GM18909 (cell line): Measurements from ENCODE around the gene WDR4.
"Not testable (repeated sequence)": the region's sequence is repeated elsewhere in the genome, so short reads cannot be mapped to it uniquely, and the experiment has no call there.

Experiments
- ATAC-seq: cut with Tn5 transposase; IDR thresholded peaks from one replicate; pipeline ENCODE4 v1.9.1; 2021; ENCODE audit warnings: mild to moderate bottlenecking; ENCODE audit not compliant: unreplicated experiment, poor library complexity

The WDR4 gene

DNA sequence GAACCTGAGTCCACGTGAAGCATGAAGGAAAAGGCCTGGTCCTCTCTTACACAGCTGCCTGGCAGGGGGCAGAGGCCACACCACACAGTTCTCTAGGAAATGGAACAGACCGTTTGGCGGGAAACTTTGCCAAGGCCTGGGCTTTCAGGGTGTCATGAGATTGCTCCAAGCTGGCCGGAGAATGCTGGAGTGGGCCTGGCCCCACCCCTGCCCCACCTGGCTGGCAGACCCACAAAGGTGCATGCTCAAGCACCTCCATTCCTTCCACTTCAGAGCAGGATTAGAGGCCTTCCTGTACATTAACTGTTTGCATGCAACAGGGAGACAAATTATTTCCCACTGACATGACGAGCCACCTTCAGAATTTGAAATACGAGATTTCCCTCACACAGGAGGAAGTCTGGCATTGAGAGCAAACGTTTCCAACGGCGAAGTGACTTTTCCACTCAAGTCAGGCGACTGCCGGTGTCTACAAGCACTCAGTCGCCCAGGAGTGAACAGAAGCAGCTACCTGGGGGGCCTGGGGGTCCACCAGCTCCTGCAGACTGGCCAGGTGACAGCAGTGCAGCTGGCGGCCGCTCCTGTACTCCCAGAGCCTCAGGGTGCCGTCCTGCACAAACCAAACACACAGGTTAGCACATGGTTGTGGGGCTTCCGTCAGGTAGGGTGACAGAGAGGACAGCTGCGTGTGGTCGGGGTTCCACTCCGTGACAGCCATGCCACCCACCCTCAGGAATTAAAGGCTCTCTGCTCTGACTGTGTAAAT, 24.0 kb downstream of the WDR4 start:
- ATAC-seq: no peak

DNA sequence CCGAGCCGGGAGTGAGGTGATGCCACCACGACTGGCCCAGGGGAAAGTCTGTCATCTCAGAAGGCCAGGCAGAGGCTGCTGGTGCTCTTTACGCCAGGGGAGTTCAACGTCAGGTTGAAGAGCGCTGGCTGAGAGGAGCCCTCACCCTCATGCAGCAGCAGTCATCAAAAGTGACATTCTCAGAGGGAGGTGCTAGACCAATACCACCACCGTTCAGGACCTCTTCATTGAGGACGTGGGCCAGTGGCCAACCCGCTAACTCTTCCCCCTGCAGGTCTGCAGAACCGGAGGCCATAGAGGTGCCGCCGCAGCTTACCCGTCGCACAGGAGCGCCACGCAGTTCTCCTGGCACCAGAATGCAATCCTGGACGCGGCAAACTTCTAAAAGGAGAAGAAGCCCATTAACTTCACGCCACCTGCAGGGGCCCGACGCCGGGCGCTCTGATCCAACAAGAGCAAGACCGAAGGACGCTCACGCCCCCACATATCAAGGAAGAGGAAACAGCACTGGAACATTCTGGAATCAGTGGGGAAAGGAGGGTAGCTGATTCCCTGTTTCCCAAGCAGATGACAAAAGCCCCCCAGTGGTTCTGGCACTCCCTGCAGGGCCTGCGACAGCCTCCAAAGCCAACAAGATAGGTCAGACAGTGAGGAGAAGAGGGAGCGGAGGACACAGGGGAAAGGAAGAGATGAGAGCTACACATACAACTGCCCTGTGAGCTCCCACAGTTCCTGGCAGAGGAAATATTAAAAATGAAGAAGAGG, 24.9 kb downstream of the WDR4 start:
- no peak for ATAC-seq

DNA sequence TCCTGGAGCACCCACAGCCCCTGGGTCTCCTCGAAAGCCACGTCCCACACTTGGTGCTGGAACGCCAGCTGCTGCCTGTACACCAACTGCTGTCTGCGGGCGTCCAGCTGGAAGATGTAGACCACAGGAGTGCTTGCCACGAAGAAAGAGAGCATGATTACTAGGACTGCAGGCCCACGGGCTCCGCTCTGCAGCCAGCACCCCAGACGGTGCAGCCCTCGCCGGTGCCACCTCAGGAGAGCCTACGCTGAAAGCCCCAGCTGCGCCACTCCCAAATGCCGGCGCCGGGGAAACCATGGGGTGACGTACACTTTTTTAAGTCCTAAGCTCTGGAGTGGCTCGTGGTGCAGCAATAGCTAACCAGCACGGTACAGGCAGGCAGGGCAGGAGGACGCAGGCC, 25.7 kb downstream of the WDR4 start:
- ATAC-seq: no peak

GRCh38 chr21:42852925-42853570, 26.3 kb downstream of the WDR4 start:
- no peak for ATAC-seq

GRCh38 chr21:42851812-42852665, 27.3 kb downstream of the WDR4 start:
- ATAC-seq: no peak

- ATAC-seq: no peak
These were observed 28.4 kb downstream of the WDR4 start for GRCh38 chr21:42850866-42851391.

DNA sequence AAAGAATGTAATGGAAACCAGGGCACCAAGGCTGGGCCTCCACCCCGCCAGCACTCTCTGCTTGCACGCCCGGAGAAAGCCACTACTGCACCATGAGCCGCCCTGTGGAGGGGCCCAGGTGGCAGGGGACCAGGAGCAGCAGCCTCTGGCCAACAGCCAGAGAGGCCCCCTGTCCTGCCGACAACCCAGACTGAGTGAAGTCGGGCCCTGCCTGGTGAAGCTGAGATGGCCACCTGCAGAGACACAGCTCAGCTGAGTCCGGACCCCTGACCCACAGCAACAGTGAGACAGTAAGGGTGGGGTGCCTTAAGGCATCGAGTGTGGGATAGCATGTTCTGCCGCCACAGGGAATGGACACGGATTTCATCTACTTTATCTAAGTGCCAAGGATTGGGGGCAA, 28.9 kb downstream of the WDR4 start:
- no peak for ATAC-seq

GRCh38 chr21:42849759-42850412, 29.5 kb downstream of the WDR4 start:
- no peak for ATAC-seq

GRCh38 chr21:42848932-42849758, 30.2 kb downstream of the WDR4 start:
- ATAC-seq: no peak

GRCh38 chr21:42848144-42848931, 31.0 kb downstream of the WDR4 start:
- not testable (repeated sequence) for ATAC-seq

DNA sequence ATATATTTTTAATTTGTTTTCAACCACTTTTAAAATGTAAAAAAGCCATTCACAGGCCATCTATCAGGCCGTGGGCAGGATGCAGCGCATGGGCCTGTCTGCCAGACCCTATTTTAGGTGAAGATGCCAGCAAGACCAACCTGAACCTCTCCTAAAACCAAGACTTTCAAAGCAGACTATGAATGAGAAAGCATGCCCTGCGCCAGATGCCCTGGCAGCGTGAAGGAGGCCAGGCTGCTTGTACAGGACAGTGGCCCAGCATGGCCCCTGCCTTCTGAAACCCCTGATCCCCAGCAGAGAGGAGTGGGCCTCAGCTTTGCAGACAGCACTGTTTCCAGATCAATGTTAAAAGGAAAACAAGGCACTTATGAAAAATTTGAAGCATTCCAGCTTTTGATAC, 31.6 kb downstream of the WDR4 start:
- ATAC-seq: no peak

DNA sequence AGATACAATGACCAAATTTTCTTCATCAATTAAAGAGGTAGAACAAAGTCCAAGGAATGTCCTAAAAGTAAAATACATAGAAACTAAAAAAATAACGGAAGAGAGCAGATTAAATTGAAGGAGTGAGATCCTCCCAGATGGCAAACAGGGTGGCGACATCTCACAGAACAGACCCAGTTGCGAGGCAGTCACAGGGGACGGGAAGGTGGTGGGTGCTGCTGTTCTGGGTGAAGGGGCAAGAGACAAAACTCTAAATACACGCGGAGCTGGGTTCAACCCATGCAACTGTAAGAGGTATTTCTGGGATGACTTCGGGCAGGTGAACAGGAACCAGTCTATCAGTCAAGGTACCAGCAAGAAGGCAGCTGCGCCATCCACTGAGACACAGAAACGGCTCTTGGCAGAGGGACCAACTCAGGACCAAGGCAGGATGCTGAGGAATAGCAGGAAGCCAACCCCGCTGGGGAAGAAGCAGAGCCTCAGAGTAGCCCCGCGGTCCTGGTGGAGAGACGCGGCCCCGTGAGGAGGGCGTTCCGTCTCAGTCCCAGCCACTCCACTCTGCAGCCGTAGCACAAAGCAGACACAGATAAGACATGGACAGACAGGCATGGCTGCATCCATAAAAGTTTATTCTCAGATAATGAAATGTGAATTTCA, 32.2 kb downstream of the WDR4 start:
- ATAC-seq: no peak

GRCh38 chr21:42846221-42846620, 33.1 kb downstream of the WDR4 start:
- no peak for ATAC-seq

DNA sequence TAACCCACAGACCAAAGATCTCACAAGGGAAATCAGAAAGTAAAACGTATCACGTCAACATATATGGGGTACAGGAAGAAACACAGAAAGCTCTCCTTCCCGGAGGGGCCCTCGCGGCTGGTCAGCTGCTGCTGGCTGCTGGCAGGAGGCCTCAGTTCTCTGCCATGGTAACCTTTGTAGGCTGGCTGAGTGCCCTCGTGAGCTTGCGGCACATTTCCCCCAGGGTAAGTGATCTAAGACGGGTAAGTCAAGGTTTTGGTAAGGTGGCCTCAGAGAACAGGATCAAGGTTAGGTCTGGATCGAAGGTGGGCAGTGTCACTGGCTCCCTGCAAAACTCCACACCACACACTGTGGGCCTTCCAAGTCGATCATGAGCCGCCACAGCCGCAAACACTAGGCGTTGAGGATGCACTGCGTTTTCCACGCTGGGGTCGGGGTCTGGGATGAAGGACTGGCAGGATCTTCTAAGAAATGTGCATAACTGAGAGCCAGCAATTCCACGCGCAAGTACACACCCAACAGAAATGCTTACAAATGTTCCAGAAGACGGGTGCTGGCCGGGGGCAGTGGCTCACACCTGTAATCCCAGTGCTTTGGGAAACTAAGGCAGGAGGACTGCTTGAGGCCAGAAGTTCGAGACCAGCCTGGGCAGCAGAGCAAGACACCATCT, 33.9 kb downstream of the WDR4 start:
- no peak for ATAC-seq

- ATAC-seq: no peak
These were observed 34.8 kb downstream of the WDR4 start for GRCh38 chr21:42844411-42845113.

DNA sequence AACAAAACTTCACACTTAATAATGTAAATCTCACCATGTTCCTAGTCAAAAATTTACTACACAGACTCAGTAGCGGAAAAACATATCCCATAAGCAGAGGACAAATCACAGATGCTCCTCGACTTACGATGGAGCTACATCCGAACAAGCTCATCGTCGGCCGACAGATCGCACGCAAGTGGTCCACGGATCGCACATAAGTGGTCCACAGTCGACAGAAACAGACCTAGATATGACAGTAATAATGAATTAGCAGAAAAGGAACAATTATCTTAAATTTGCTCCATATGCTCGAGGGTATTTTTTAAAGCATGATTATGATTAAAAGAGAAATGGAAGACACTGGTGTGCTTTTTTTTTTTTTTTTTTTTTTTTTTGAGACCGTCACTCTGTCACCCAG, 36.3 kb downstream of the WDR4 start:
- no peak for ATAC-seq
